HFF-Myc (cell line): ENCODE data around the gene PTPRK.

Experiments used
- DNase-seq: peaks from one replicate; pipeline ENCODE4 v3.0.0-alpha.2; 2011; ENCODE audit warnings: low read depth; ENCODE audit errors: extremely low read depth
- H3K4me3 ChIP-seq: replicated peaks from 2 replicates; pipeline ENCODE4 v1.5.1; 2011; ENCODE audit warnings: low read depth, mild to moderate bottlenecking, control low read depth, low read length
- TF ChIP-seq, protein P1 (sequence below): IDR thresholded peaks from 2 replicates; pipeline ENCODE4 v1.5.1; 2012; ENCODE audit warnings: mild to moderate bottlenecking, low read depth, low read length, control low read depth; ENCODE audit errors: missing control alignments

The PTPRK gene

DNA sequence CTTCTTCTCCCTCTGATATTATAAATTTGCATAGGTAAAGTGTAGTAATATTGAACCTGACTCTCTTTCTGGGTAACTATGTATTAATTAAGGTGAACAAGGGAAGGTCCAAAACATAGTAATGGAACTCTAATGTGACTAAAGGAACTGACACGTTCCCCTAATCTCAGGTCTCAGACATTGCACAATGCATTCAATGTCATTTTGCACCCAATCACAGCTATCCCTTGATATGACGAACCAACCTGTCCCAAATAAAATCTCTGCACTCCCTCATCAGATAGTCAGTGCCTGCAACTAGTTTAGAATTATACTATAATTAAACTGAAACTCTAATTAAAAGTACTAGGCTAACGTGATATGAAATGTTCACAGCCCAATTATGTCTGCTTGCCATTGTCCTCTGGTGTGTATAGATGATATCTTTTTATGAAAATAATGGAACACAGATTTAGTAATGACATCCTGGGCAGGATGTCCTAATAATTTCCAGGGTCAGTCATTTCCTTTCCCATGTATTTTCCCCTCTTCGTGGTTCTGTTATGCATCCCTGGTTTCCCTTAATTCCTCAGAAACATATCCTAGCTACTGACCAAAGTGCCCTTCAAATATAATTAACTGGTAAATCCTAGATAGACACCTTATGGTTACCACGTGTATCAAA lies 36.8 kb downstream of the PTPRK start:
- TF ChIP-seq, protein P1, sequence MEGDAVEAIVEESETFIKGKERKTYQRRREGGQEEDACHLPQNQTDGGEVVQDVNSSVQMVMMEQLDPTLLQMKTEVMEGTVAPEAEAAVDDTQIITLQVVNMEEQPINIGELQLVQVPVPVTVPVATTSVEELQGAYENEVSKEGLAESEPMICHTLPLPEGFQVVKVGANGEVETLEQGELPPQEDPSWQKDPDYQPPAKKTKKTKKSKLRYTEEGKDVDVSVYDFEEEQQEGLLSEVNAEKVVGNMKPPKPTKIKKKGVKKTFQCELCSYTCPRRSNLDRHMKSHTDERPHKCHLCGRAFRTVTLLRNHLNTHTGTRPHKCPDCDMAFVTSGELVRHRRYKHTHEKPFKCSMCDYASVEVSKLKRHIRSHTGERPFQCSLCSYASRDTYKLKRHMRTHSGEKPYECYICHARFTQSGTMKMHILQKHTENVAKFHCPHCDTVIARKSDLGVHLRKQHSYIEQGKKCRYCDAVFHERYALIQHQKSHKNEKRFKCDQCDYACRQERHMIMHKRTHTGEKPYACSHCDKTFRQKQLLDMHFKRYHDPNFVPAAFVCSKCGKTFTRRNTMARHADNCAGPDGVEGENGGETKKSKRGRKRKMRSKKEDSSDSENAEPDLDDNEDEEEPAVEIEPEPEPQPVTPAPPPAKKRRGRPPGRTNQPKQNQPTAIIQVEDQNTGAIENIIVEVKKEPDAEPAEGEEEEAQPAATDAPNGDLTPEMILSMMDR, result no peak
- H3K4me3 ChIP-seq, result no peak overlapping the region
- DNase-seq, result no peak

DNA sequence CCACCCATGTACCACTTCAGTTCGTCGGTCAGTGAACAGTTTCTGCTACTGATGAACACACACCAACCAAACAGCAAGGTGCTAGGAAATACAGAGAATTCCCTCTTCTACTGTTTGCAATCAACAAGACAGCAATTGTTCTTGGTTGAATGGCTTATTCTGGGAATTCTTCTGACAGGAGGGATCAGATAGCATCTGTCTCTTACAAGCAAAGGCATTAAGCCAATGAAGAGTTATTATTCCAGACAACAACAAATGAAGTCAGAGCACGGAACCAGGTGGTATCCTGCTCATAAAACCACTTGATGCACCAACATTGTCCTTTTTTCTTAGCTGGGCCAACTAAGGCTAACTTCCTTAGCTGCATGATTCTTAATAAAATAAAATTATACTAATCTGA lies 37.8 kb downstream of the PTPRK start:
- no peak for DNase-seq
- TF ChIP-seq, protein P1, result no peak
- no peak overlapping the region for H3K4me3 ChIP-seq

DNA sequence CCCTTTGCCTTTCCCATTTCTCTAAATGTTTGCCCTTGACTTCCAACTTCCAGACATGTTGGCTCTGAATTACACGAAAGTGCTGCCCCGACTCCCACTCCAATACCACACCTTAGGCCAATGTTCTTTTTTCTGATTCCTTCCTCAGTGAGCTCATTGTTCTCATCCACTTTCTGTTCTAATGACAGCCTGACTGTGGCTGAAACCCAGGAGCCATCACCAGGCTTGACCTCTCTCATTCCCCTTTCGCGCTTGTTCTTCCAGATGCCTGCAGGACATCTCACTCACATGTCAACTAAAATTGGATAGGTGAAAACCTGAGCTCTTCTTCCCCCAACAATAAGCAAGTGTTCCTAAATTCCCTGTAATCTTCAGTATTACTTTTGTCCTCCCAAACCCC lies 40.4 kb downstream of the PTPRK start:
- no peak for DNase-seq
- TF ChIP-seq, protein P1, result no peak

DNA sequence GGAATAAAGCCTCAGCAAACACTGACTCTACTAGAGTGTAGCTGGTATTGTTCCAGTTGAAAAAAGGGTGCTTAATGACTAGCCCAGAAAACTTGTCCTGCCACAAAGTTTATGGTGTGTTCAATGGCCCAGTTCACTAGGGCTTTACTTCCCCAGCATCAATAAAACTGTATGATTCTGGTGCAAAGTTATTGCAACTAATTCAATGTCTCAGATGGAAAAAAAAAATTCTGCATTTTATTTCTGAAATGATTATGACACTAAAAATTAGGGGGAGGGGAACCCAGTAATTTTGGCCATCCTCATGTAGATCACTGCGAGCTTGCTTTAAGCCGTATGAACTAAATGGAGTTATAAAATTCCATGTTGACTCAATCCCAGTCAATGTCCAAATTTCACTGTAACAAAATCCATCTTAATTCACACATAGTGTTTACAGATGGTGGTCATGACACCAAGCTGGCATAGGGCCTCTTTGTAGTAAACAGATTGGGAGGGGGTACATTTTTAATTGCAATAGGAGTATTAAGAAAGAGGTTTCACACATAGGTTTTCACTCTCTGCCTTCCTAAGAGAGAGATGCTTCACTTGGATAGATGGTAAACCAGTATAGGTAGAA lies 41.2 kb downstream of the PTPRK start:
- TF ChIP-seq, protein P1, result no peak
- no peak overlapping the region for H3K4me3 ChIP-seq
- no peak for DNase-seq

More for the DNA sequence above, 40.4 kb downstream of the PTPRK start:
- no peak overlapping the region for H3K4me3 ChIP-seq

DNA sequence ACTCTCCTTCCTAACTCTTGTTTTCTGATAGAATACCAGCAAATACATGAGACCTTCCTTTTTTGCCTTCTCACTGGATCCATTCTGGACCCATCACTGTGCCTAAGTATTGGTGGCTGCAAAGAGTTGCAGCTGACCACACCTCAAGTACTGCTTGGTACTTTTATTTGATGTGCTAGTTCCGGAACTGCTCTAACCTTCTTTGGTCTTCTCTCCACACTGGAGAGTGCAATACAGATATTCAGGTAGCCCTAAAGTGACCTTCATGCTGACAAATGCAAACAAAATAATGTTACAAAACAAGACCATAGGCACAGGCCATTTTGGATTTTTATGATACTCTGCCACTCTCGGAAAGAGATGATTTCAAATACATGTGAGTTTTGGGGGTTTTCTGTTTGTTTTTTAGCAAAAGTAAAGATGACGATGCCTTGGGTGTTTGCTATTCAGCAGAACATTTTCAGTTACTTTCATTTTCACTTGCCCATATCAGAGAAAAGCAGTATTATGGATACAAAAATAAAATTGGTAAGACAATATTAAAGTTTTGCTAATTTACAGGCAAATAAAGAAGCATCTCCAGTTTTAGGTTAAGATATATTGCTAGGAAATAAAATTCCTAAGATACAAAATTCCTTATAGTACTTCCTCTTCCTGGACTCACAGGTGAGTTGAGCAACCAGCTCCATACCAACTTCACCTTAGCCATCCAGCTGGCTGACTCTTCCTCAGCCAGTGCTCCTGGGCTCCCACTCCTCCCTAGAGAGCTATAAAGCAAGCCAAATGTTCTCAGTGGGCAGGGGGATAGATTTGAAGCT lies 42.0 kb downstream of the PTPRK start:
- no peak overlapping the region for H3K4me3 ChIP-seq
- no peak for DNase-seq
- TF ChIP-seq, protein P1, result no peak

DNA sequence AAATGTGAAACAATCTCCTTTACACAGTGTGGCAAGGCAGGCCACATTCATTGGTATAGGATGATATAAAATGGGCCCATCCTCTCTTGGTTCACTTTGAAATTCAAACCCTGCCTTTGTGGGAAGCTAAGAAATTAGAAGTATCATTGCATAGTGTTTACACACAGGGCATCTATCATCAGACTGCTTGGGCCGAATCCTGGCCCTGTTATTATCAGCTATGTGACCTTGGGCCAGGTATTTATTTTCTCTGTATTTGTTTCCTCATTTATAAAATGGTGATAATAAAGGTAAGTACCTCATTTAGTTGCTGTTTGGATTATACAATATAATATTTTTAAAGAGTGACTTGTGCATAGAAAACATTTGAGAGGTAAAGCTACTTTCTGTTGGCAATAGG lies 45.5 kb downstream of the PTPRK start:
- TF ChIP-seq, protein P1, result no peak
- no peak overlapping the region for H3K4me3 ChIP-seq
- no peak for DNase-seq
